ENCODE measurements around the gene KIF2C. TPM values are rescaled to one million over a fixed set of nuclear protein-coding genes. Genes with fewer than 3 reads are reported as not detected.
A peak's percentile ranks its signal among the peaks of the same experiment; 100 is the strongest.

Gene KIF2C
- polyA plus RNA-seq, 1 donor from 2014 or later: 1.5 TPM

GRCh38 chr1:44776730-44777068 lies 37.1 kb downstream of the KIF2C start (continued):
- TF ChIP-seq, protein P1, sequence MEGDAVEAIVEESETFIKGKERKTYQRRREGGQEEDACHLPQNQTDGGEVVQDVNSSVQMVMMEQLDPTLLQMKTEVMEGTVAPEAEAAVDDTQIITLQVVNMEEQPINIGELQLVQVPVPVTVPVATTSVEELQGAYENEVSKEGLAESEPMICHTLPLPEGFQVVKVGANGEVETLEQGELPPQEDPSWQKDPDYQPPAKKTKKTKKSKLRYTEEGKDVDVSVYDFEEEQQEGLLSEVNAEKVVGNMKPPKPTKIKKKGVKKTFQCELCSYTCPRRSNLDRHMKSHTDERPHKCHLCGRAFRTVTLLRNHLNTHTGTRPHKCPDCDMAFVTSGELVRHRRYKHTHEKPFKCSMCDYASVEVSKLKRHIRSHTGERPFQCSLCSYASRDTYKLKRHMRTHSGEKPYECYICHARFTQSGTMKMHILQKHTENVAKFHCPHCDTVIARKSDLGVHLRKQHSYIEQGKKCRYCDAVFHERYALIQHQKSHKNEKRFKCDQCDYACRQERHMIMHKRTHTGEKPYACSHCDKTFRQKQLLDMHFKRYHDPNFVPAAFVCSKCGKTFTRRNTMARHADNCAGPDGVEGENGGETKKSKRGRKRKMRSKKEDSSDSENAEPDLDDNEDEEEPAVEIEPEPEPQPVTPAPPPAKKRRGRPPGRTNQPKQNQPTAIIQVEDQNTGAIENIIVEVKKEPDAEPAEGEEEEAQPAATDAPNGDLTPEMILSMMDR (IDR thresholded peaks at IDR 0.05; ENCODE audit: poor library complexity, severe bottlenecking): no peak
- no peak for TF ChIP-seq SMC3 (conservative IDR thresholded peaks at IDR 0.05; ENCODE audit: poor library complexity)
- no peak for TF ChIP-seq RAD21 (conservative IDR thresholded peaks at IDR 0.05)
- no peak for TF ChIP-seq POLR2AphosphoS5 (IDR thresholded peaks at IDR 0.05)

DNA sequence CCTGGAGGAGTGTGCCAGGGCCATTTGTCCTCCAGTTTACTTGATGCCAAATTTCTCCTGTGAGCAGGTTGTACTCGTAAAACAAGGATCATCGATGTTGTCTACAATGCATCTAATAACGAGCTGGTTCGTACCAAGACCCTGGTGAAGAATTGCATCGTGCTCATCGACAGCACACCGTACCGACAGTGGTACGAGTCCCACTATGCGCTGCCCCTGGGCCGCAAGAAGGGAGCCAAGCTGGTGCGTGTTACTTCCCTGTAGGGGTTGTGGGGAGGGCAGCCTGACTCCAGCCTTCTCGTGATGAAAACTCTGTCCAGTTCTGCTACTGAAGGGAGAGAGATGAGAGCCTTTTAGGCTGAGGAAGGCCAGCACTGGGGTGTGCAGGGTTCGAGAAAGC lies 37.9 kb downstream of the KIF2C start:
- Histone ChIP-seq H3F3A (ENCODE audit: insufficient read depth, low read length, poor library complexity, severe bottlenecking) (no peaks in the 10 kb centered on the region), H3K9me3 (ENCODE audit: low read length) (no peaks in the 10 kb centered on the region), H3K36me3 (ENCODE audit: insufficient read depth, low read length) (no peaks in the 10 kb centered on the region), H3K27me3 (ENCODE audit: insufficient read depth, low read depth, low read length) (no peaks in the 10 kb centered on the region), H2AFZ (ENCODE audit: low read depth, low read length) (no peak overlapping the region), H4K20me1 (ENCODE audit: insufficient read depth) (peaks cover 2% of the 10 kb centered on the region), H3K4me3 (ENCODE audit: low read length) (peak overlapping the region; percentile 81), H3K9me2 (ENCODE audit: insufficient read depth, low read length) (no peaks in the 10 kb centered on the region), H3K4me2 (ENCODE audit: low read length) (no peak overlapping the region), H3K27ac (ENCODE audit: low read length) (no peak overlapping the region), H3K9ac (ENCODE audit: low read length) (no peak overlapping the region), H3K79me2 (replicated peaks; ENCODE audit: insufficient read depth, low read length) (peaks cover 10% of the 10 kb centered on the region)
- TF ChIP-seq RAD21 (conservative IDR thresholded peaks at IDR 0.05) (no peak), POLR2AphosphoS5 (IDR thresholded peaks at IDR 0.05) (no peak), TAF1 (IDR thresholded peaks at IDR 0.05; ENCODE audit: low read depth) (no peak), REST (IDR thresholded peaks at IDR 0.05; ENCODE audit: borderline replicate concordance) (no peak), EZH2 (IDR thresholded peaks at IDR 0.05; ENCODE audit: borderline replicate concordance, insufficient read depth, low read length, poor library complexity, severe bottlenecking) (no peak), EP300 (conservative IDR thresholded peaks at IDR 0.05; ENCODE audit: poor library complexity, severe bottlenecking) (no peak), SMC3 (conservative IDR thresholded peaks at IDR 0.05; ENCODE audit: poor library complexity) (no peak), MXI1 (conservative IDR thresholded peaks at IDR 0.05; ENCODE audit: poor library complexity, severe bottlenecking) (no peak)
- TF ChIP-seq, protein P1 (IDR thresholded peaks at IDR 0.05; ENCODE audit: poor library complexity, severe bottlenecking): no peak

Measured in neural cell (in vitro differentiated cells).